Kidney epithelial cell (primary cell): Measurements from ENCODE around the gene RTP5. TPM values are rescaled to one million over a fixed set of nuclear protein-coding genes. Genes with fewer than 3 reads are reported as not detected.

Experiments used
- DNase-seq: peaks from one replicate; pipeline ENCODE4 v3.0.0-alpha.2; 2010; ENCODE audit warnings: low read depth
- H3K27me3 ChIP-seq: 2 replicates; pipeline ENCODE4 v1.6.0; 2011; ENCODE audit warnings: low read length; ENCODE audit not compliant: control insufficient read depth, insufficient read depth
- H3K36me3 ChIP-seq: 2 replicates; pipeline ENCODE4 v1.5.1; 2011; ENCODE audit warnings: low read length; ENCODE audit not compliant: control insufficient read depth, insufficient read depth
- H3K4me3 ChIP-seq: 2 replicates; pipeline ENCODE4 v1.5.1; 2011; ENCODE audit warnings: low read depth, mild to moderate bottlenecking, control low read depth, low read length
- total RNA-seq: library from RNA; depleted of rRNA; stranded (reverse); fragments of >200 nt; gene quantifications from 2 replicates; pipeline ENCODE4 v1.2.3, GENCODE V29; 2015
- TF ChIP-seq, protein P1 (sequence below): IDR thresholded peaks from 2 replicates; pipeline ENCODE4 v1.5.1; 2011; ENCODE audit warnings: mild to moderate bottlenecking, moderate library complexity, low read length, control low read depth, inconsistent platforms; ENCODE audit not compliant: insufficient read depth, poor library complexity, severe bottlenecking

The RTP5 gene
- total RNA-seq, 1 donor from 2014 or later: not detected

DNA sequence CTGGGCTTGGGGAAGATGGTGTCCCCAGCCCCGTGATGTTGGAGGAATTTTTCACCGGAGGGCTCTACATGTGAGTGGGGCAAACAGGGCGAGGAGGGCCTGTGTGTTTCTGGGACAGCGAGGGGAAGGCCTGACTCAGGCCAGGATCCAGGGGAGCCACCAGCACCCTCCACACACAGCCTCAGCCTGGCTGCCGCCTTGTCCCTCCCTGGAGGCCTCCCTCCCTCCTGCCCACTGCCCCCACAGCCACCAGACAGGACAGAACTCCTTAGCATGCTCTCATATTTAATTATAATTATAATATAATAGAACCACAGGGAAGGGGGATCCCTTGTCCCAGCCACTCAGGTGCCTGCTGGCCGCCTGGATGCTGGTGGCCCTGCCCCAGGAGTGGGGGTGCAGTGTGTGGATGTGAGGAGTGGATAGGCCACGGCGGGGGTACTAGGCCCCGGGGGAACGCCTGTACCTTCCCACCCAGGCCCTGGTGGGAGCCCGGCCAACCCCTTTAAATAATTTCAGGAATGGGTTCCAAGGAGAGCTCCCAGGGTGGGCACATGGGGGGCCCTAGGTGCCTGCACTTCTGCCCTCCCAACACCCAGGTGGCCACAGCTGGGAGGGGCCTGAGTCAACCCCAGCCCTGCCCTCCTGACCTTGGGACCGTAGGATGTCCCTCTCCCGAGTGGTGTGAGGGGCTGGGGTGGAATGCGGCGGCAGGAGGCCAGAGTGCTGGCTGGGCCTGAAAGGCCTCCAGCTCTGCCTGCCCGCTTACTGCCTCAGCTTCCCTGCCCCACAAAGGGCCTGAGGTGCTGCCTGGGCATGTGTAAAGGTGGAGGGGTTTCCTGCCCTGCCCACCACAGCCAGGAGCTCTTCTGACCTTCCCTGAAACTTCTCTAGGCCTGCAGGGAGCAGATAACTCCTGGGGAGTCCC is 19.6 kb upstream of the RTP5 start:
- H3K27me3 ChIP-seq: peaks cover 4% of the 10 kb centered on the region
- DNase-seq: no peak
- H3K36me3 ChIP-seq: no peaks in the 10 kb centered on the region
- TF ChIP-seq, protein P1, sequence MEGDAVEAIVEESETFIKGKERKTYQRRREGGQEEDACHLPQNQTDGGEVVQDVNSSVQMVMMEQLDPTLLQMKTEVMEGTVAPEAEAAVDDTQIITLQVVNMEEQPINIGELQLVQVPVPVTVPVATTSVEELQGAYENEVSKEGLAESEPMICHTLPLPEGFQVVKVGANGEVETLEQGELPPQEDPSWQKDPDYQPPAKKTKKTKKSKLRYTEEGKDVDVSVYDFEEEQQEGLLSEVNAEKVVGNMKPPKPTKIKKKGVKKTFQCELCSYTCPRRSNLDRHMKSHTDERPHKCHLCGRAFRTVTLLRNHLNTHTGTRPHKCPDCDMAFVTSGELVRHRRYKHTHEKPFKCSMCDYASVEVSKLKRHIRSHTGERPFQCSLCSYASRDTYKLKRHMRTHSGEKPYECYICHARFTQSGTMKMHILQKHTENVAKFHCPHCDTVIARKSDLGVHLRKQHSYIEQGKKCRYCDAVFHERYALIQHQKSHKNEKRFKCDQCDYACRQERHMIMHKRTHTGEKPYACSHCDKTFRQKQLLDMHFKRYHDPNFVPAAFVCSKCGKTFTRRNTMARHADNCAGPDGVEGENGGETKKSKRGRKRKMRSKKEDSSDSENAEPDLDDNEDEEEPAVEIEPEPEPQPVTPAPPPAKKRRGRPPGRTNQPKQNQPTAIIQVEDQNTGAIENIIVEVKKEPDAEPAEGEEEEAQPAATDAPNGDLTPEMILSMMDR: no peak
- no peak overlapping the region for H3K4me3 ChIP-seq

DNA sequence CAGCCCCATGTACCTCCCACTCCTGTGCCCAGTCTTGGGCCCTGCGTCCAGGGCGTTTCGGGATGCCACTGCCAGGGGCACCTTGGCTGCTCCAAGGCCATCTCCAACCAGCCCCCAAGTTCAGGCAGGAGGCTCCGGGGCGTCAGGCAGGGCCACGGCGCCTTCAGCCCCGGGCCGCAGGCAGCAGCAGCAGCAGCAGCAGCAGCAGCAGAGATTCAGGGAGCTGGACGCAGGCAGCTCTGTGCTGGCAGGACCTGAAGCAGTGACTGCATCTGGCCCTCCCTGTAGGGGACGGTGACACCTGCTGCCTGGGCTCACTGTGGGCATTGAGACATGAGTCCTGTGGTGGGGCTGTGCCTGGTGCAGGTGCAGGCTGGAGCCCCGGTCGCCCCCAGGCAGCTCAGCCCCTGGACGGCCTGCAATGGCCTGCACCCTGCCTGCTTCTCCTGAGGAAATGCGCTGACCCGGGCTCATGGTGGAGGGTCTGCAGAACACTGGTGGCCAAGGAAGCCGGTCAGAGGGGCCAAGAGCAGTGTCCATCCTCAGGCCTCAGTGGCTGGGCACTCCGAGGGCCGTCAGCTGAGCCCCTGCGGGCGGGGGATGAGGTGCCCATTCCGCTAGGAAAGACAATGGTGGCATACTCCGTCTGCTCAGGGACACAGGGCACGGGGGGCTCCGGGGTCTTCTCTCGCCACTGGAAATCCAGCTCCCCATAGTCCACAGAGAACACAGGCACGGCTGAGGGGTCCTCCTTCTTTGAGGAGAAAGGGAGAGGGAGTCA is 18.8 kb upstream of the RTP5 start:
- no peaks in the 10 kb centered on the region for H3K27me3 ChIP-seq
- no peak for DNase-seq
- TF ChIP-seq, protein P1: no peak
- H3K36me3 ChIP-seq: no peaks in the 10 kb centered on the region
- no peak overlapping the region for H3K4me3 ChIP-seq

DNA sequence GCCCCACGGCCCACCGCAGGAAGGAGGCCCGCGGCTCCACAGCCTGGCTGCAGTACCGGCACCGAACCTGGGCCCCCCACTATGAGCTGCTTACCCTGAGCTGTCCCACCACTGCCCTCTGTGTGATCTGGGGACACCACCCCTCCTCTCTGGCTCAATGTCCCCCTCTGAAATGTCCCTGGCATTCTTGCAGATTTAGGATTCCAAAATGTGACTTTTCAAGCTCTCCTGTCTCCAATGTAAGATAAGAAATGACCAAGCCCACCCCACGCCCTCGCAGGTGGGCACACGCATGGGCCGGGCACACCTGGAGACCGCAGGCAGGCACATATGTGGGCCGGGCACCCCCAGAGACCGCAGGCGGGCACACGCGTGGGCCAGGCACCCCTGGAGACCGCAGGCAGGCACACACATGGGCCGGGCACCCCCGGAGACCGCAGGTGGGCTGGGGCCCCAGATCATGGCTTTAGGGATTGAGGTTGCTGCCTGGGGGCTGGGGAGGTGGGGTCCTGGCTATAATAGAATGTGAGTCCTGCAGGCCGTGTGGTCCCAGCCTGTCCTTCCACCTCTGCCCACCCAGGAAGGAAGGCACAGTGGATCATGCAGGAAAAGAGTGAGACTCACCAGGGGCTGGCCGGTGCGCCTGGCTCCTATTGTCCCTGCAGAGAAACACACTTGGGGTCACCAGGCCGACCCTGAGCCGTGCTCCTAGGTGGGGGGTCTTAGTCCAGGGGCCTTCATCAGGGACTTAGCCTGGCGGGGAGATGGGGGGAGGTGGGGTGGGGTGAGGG is 18.0 kb upstream of the RTP5 start:
- Histone ChIP-seq H3K27me3 (no peaks in the 10 kb centered on the region), H3K36me3 (no peaks in the 10 kb centered on the region), H3K4me3 (no peak overlapping the region)
- TF ChIP-seq, protein P1: no peak
- DNase-seq: no peak

DNA sequence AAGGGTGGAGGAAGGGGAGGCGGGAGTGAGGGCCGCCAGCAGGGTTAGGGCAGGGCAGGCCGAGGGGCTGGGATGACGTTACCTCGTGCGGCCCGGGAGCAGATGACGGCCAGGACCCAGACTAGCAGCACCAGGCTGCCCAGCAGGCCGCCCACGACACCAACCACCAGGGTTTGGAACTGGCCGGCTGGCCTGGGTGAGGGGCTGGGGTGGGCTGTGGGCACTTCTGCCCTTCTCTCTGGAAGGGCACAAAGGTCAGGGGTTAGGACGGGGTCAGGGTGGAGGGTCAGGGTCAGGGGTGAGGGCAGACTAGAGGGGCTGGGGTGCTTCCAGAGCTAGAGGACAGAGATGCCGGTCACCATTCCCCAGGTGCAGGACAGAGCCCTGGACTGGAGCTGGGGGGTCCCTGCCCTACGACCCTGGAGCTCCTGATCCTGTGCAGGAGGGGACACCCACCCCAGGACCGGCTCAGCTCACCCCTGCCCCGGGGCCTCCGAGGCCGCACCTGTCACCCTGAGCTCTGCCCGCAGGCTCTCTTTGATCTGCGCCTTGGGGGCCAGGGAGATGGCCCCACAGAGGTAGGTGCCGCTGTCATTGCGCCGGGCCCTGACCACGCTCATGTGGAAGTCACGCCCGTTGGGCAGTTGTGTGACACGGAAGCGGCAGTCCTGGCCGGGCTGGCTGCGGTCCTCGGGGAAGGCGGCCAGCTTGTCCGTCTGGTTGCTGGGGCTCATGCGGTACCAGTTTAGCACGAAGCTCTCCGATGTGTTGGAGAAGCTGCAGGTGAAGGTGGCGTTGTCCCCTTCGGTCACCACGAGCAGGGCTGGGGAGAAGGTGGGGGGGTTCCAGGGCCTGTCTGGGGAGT is 17.2 kb upstream of the RTP5 start:
- no peak overlapping the region for H3K4me3 ChIP-seq
- DNase-seq: no peak
- TF ChIP-seq, protein P1: no peak
- peaks cover 6% of the 10 kb centered on the region for H3K27me3 ChIP-seq
- H3K36me3 ChIP-seq: no peaks in the 10 kb centered on the region
